Gastrocnemius medialis (tissue), 4 donors: Measurements from ENCODE around the gene WNT7B.

Experiments
- CTCF ChIP-seq, 5 experiments: fragments of 450-650 bp in 3 of 5; fragments of 200-600 bp in 2 of 5; sonication (generic) in 2 of 5; IDR thresholded peaks in 4 of 5; conservative IDR thresholded peaks in 1 of 5; 1 replicate in 4 of 5; 2 replicates in 1 of 5; pipeline ENCODE4 v1.5.1; 2016 to 2019; ENCODE audit warnings: antibody characterized with exemption in 5 of 5, mild to moderate bottlenecking in 3 of 5, moderate library complexity in 3 of 5
- POLR2A ChIP-seq, 2 donors: fragments of 450-650 bp; IDR thresholded peaks; one replicate each; pipeline ENCODE4 v1.6.1; 2017; ENCODE audit warnings: antibody characterized with exemption in 2 of 2, mild to moderate bottlenecking in 2 of 2, moderate library complexity in 2 of 2

DNA sequence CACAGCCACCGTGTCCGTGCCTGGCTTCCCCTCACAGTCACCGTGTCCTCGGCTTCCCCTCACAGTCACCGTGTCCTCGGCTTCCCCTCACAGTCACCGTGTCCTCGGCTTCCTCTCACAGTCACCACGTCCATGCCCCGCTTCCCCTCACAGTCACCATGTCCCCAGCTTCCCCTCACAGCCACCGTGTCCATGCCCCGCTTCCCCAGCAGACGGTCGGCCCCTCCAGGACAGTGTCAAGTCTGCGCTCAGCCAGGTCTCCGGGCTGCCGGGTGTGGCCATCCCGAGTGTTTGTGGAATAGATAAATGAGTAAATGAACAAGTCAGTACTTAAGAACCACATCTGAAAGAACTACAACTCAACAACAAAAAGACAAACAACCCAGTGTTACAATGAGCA, 23.8 kb downstream of the WNT7B start:
- TF ChIP-seq CTCF (IDR thresholded peaks at IDR 0.05 in 4 of 5, conservative IDR thresholded peaks at IDR 0.05 in 1 of 5): no peak
- TF ChIP-seq POLR2A (IDR thresholded peaks at IDR 0.05): no peak
